HFFc6 (cell line): ENCODE data around the gene LCLAT1. TPM values are rescaled to one million over a fixed set of nuclear protein-coding genes. Genes with fewer than 3 reads are reported as not detected.

ENCODE experiments used
- DNase-seq: peaks from one replicate; pipeline ENCODE4 v3.0.0-alpha.2; 2018
- H3K27ac Mint-ChIP-seq: 2 replicates; pipeline ENCODE4 v1.8.0; 2020; ENCODE audit warnings: mild to moderate bottlenecking, mixed read lengths
- H3K27me3 Mint-ChIP-seq: 2 replicates; pipeline ENCODE4 v1.8.0; 2021; ENCODE audit warnings: mild to moderate bottlenecking, moderate library complexity, mixed read lengths; ENCODE audit not compliant: insufficient read depth
- H3K36me3 Mint-ChIP-seq: 2 replicates; pipeline ENCODE4 v1.8.0; 2021; ENCODE audit warnings: low read depth, mixed read lengths
- H3K4me1 Mint-ChIP-seq: 2 replicates; pipeline ENCODE4 v1.8.0; 2020; ENCODE audit warnings: low read depth, mixed read lengths
- H3K4me3 Mint-ChIP-seq: 2 replicates; pipeline ENCODE4 v1.8.0; 2020; ENCODE audit warnings: mild to moderate bottlenecking, moderate library complexity, mixed read lengths
- H3K9me3 Mint-ChIP-seq: 2 replicates; pipeline ENCODE4 v1.8.0; 2020; ENCODE audit warnings: mild to moderate bottlenecking, mixed read lengths
- CTCF ChIP-seq: fragments of 200-600 bp; sonication (generic); IDR thresholded peaks from 2 replicates; pipeline ENCODE4 v1.5.0; 2021; ENCODE audit warnings: antibody characterized with exemption, mild to moderate bottlenecking
- total RNA-seq, 6 experiments: library from RNA; stranded (reverse); fragmentation: NEBNext Ultra II Directional; extraction: Animal tissue kit (Norgen Biotek cat#: 25700); gene quantifications; 2 replicates in 1 of 6; 3 replicates in 5 of 6; pipeline ENCODE4 v1.2.3, GENCODE V29; 2021

The LCLAT1 gene
- total RNA-seq, 6 experiments from 2014 or later = 21.0 to 27.0 (median 23.0) TPM

GRCh38 chr2:30686000-30686399 is 239.0 kb downstream of the LCLAT1 start:
- Mint-ChIP-seq H3K4me3 (no peak overlapping the region), H3K27ac (no peak overlapping the region), H3K4me1 (peaks cover 8% of the 10 kb centered on the region), H3K27me3 (peaks cover 4% of the 10 kb centered on the region; the same call in 1 of the 2 replicates), H3K9me3 (no peaks in the 10 kb centered on the region), H3K36me3 (no peaks in the 10 kb centered on the region)
- no peak for DNase-seq
- peak; percentile 51 for TF ChIP-seq CTCF

- no peak for TF ChIP-seq CTCF
- DNase-seq = no peak
- H3K27ac Mint-ChIP-seq = no peak overlapping the region
- H3K9me3 Mint-ChIP-seq = no peaks in the 10 kb centered on the region
- H3K4me1 Mint-ChIP-seq = peaks cover 8% of the 10 kb centered on the region
- H3K27me3 Mint-ChIP-seq = peaks cover 6% of the 10 kb centered on the region; the same call in 1 of the 2 replicates
- no peak overlapping the region for H3K4me3 Mint-ChIP-seq
- H3K36me3 Mint-ChIP-seq = no peaks in the 10 kb centered on the region
Measured at GRCh38 chr2:30686669-30687068, 239.6 kb downstream of the LCLAT1 start.

GRCh38 chr2:30688956-30689401 is 241.9 kb downstream of the LCLAT1 start:
- no peak for TF ChIP-seq CTCF
- Mint-ChIP-seq H3K36me3 (no peaks in the 10 kb centered on the region), H3K4me1 (peaks cover 23% of the 10 kb centered on the region), H3K4me3 (no peak overlapping the region), H3K27ac (no peak overlapping the region), H3K27me3 (peaks cover 4% of the 10 kb centered on the region; the same call in 1 of the 2 replicates), H3K9me3 (no peaks in the 10 kb centered on the region)
- no peak for DNase-seq

- no peak for TF ChIP-seq CTCF
- Mint-ChIP-seq H3K4me3 (no peak overlapping the region), H3K27me3 (peaks cover 4% of the 10 kb centered on the region; the same call in 1 of the 2 replicates), H3K9me3 (no peaks in the 10 kb centered on the region), H3K36me3 (no peaks in the 10 kb centered on the region), H3K27ac (no peak overlapping the region), H3K4me1 (peaks cover 21% of the 10 kb centered on the region)
- no peak for DNase-seq
Measured at GRCh38 chr2:30689496-30690125, 242.6 kb downstream of the LCLAT1 start.

GRCh38 chr2:30690126-30690561 is 243.1 kb downstream of the LCLAT1 start:
- Mint-ChIP-seq H3K4me3 (no peak overlapping the region), H3K36me3 (no peaks in the 10 kb centered on the region), H3K9me3 (no peaks in the 10 kb centered on the region), H3K27me3 (peaks cover 5% of the 10 kb centered on the region; the same call in 1 of the 2 replicates), H3K27ac (no peak overlapping the region), H3K4me1 (peaks cover 24% of the 10 kb centered on the region)
- no peak for DNase-seq
- TF ChIP-seq CTCF = no peak
